Neutrophil (primary cell): Measurements from ENCODE around the gene ASPM.

Experiments
- H3K27ac ChIP-seq: fragments of 200-600 bp; sonication (generic); 2 replicates; pipeline ENCODE4 v1.5.1; 2016; ENCODE audit warnings: mild to moderate bottlenecking, moderate library complexity
- H3K27me3 ChIP-seq: fragments of 200-600 bp; sonication (generic); 2 replicates; pipeline ENCODE4 v1.6.0; 2016; ENCODE audit warnings: mild to moderate bottlenecking
- H3K36me3 ChIP-seq: fragments of 200-600 bp; sonication (generic); 2 replicates; pipeline ENCODE4 v1.5.1; 2017
- H3K4me1 ChIP-seq, 2 experiments: fragments of 200-600 bp in 1 of 2; sonication (generic) in 1 of 2; 1 replicate in 1 of 2; 2 replicates in 1 of 2; pipeline versions ENCODE4 v1.5.1 to v1.6.1; 2013 to 2016; ENCODE audit warnings: low read depth in 1 of 2, low read length in 1 of 2, mild to moderate bottlenecking in 1 of 2, moderate library complexity in 1 of 2; ENCODE audit not compliant: control insufficient read depth in 1 of 2, insufficient read depth in 1 of 2
- H3K4me3 ChIP-seq, 2 experiments: fragments of 200-600 bp in 1 of 2; sonication (generic) in 1 of 2; 1 replicate in 1 of 2; 2 replicates in 1 of 2; pipeline ENCODE4 v1.5.1; 2013 to 2016; ENCODE audit warnings: low read depth in 1 of 2, low read length in 1 of 2, mild to moderate bottlenecking in 1 of 2, moderate library complexity in 1 of 2
- H3K9me3 ChIP-seq: fragments of 200-600 bp; sonication (generic); 2 replicates; pipeline ENCODE4 v1.5.1; 2016
- TF ChIP-seq, protein P1 (sequence below): fragments of 200-600 bp; sonication (generic); IDR thresholded peaks from 2 replicates; pipeline ENCODE4 v1.5.1; 2016; ENCODE audit warnings: antibody characterized with exemption

Gene ASPM, protein sequence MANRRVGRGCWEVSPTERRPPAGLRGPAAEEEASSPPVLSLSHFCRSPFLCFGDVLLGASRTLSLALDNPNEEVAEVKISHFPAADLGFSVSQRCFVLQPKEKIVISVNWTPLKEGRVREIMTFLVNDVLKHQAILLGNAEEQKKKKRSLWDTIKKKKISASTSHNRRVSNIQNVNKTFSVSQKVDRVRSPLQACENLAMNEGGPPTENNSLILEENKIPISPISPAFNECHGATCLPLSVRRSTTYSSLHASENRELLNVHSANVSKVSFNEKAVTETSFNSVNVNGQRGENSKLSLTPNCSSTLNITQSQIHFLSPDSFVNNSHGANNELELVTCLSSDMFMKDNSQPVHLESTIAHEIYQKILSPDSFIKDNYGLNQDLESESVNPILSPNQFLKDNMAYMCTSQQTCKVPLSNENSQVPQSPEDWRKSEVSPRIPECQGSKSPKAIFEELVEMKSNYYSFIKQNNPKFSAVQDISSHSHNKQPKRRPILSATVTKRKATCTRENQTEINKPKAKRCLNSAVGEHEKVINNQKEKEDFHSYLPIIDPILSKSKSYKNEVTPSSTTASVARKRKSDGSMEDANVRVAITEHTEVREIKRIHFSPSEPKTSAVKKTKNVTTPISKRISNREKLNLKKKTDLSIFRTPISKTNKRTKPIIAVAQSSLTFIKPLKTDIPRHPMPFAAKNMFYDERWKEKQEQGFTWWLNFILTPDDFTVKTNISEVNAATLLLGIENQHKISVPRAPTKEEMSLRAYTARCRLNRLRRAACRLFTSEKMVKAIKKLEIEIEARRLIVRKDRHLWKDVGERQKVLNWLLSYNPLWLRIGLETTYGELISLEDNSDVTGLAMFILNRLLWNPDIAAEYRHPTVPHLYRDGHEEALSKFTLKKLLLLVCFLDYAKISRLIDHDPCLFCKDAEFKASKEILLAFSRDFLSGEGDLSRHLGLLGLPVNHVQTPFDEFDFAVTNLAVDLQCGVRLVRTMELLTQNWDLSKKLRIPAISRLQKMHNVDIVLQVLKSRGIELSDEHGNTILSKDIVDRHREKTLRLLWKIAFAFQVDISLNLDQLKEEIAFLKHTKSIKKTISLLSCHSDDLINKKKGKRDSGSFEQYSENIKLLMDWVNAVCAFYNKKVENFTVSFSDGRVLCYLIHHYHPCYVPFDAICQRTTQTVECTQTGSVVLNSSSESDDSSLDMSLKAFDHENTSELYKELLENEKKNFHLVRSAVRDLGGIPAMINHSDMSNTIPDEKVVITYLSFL (N-terminal part only)

DNA sequence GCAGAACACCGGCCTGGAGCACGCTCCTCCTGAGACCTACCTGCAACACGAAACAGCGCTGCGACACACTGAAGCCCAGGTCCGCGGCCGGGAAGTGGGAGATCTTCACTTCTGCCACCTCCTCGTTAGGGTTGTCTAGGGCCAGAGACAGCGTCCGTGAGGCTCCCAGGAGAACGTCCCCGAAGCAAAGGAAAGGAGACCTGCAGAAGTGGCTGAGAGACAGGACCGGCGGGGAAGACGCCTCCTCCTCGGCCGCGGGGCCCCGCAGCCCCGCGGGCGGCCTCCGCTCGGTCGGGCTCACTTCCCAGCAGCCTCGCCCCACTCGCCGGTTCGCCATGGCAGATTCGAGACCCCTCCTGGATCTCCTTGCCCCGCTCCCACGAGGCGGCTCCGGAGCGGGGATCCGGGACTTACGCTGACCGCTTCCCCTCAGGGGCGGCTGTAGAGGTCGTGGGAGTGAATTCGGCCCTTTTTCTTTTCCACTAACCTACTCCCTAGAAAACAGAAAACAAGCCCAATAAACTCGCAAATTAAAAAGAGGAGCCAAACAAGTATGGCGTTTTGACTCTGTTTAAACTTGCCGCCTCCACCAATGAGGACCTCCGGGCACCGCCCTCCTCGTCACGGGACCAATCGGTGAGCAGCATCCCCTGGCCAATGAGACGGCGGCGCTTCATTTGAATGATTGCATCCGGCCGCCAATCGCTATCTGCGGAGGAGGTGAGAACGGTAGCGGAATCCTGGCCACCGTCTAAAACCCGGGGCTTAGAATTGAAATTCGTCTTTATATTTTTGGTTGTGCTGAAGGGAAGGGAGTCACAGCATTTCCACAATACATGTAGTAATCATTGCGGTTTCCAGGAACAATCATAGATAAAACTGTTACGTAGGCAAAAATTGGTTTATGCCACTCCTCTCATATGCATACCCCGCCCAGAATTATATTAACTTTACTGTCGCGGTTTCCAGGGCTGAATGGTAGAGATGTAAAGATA is at the start of gene ASPM:
TSS of gene ASPM (minus strand) at position 569 of the 995 bp plus-strand sequence. CDS start at position 337, 232 bp downstream.
- Histone ChIP-seq H3K4me1 (peaks cover 24 to 30% of the 10 kb centered on the region in 2 experiments), H3K27ac (peak within 1 kb of the TSS; percentile 61), H3K9me3 (no peaks in the 10 kb centered on the region), H3K4me3 (peak within 1 kb of the TSS; percentile 67 to 81), H3K36me3 (no peaks in the 10 kb centered on the region), H3K27me3 (no peaks in the 10 kb centered on the region)
- TF ChIP-seq, protein P1, sequence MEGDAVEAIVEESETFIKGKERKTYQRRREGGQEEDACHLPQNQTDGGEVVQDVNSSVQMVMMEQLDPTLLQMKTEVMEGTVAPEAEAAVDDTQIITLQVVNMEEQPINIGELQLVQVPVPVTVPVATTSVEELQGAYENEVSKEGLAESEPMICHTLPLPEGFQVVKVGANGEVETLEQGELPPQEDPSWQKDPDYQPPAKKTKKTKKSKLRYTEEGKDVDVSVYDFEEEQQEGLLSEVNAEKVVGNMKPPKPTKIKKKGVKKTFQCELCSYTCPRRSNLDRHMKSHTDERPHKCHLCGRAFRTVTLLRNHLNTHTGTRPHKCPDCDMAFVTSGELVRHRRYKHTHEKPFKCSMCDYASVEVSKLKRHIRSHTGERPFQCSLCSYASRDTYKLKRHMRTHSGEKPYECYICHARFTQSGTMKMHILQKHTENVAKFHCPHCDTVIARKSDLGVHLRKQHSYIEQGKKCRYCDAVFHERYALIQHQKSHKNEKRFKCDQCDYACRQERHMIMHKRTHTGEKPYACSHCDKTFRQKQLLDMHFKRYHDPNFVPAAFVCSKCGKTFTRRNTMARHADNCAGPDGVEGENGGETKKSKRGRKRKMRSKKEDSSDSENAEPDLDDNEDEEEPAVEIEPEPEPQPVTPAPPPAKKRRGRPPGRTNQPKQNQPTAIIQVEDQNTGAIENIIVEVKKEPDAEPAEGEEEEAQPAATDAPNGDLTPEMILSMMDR, result peak; percentile 21

DNA sequence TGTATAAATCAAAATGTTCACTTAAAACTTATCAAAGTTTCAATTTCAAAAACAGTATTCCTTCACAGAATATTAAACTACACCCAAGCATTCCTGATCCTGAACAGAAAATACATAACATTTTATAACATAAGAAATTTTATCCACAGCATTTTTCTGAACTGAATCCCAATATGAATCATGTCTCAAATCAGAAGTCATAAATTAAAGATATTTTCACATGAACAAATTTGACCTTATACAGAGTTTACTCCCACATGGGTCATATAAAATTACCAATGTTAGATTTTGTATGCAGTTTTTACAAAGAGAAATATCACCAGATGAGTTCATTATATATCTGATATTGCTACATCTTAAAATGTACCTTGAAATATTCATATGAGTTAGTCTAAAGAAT is 48.6 kb upstream of the ASPM start:
- TF ChIP-seq, protein P1, result no peak

DNA sequence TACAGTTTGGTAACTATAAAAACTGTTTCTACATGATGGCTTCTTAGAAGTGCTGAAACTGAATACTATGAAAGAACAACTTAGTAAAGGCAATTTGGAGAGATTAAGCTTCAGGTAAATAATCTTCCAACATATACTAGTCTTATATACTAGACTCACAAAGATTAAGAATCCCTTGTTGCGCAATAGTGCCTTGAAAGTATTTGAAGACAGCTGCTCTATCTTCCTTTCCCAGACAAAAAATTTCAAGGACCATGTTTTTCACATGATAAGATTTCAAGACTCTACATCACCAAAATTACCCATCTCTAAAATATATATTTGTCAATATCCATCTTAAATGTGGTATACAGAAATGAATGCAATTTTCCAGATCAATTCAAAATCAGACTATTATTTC is 37.7 kb upstream of the ASPM start:
- Histone ChIP-seq H3K36me3 (peaks cover 21% of the 10 kb centered on the region), H3K4me3 (no peak overlapping the region), H3K4me1 (no peaks in the 10 kb centered on the region), H3K27ac (no peak overlapping the region), H3K9me3 (no peaks in the 10 kb centered on the region), H3K27me3 (no peaks in the 10 kb centered on the region)
- TF ChIP-seq, protein P1, result no peak

More for the DNA sequence above, 48.6 kb upstream of the ASPM start:
- Histone ChIP-seq H3K36me3 (peaks cover 2% of the 10 kb centered on the region), H3K27me3 (no peaks in the 10 kb centered on the region), H3K9me3 (no peaks in the 10 kb centered on the region), H3K4me3 (no peak overlapping the region), H3K27ac (no peak overlapping the region), H3K4me1 (peaks cover 0 to 2% of the 10 kb centered on the region in 2 experiments)

DNA sequence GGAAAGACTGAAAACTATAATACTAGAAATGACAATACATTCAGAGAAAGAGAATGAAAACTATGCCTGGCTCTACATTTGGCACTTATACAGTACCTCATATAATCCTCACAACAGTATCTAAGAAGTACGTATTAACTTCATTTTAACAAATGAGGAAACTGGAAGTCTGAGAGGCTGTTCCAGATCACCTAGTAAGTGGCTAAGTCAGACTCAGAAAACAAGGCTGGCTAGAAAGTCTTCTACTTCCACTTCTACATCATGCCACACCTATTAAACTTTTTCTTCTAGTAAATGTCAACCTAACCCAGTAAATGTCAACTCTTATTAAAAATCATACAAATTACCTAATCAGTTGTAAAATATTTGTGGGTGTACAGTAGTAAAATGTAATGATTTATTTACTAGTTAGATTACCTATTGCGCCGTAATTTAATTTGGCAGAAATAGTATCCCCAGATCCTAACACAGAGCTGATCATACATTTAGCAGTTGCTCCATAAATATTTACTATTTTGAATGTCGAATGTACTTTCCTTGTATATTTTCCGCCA is 36.8 kb upstream of the ASPM start:
- H3K4me3 ChIP-seq, result no peak overlapping the region
- peaks cover 21% of the 10 kb centered on the region for H3K36me3 ChIP-seq
- H3K9me3 ChIP-seq, result no peaks in the 10 kb centered on the region
- H3K27me3 ChIP-seq, result no peaks in the 10 kb centered on the region
- H3K4me1 ChIP-seq, result no peaks in the 10 kb centered on the region
- TF ChIP-seq, protein P1, result no peak
- H3K27ac ChIP-seq, result no peak overlapping the region
